ENCODE results near the gene HNF4A. TPM values are rescaled to one million over a fixed set of nuclear protein-coding genes. Genes with fewer than 3 reads are reported as not detected.

The HNF4A gene
- total and polyA plus RNA-seq, 2 of the 4 experiments (the other 2 are of a cell fraction), result not detected

- ChIA-PET CTCF (interaction anchor here (0.8 kb wide), 1 partner anchor 27 kb away, joined by 3 read pairs; no protein-coding TSS in a partner anchor), POLR2A (ENCODE audit: unreplicated experiment) (no interaction called here)
- TF ChIP-seq ELK1 (IDR thresholded peaks at IDR 0.05; ENCODE audit: borderline replicate concordance, low read depth, low read length) (no peak), CEBPB (IDR thresholded peaks at IDR 0.05; ENCODE audit: low read depth, low read length) (no peak), FOS (IDR thresholded peaks at IDR 0.05; ENCODE audit: low read depth, low read length) (no peak)
- Histone ChIP-seq H3K36me3 (ENCODE audit: control insufficient read depth, insufficient read depth, low read length) (no peaks in the 10 kb centered on the region), H3K4me2 (ENCODE audit: low read depth, low read length) (no peak overlapping the region), H4K91ac (ENCODE audit: insufficient read depth, low read depth, low read length) (no peak overlapping the region), H3K9me3 (ENCODE audit: control insufficient read depth, insufficient read depth, low read length) (no peaks in the 10 kb centered on the region), H2BK5ac (ENCODE audit: low read depth, low read length, poor library complexity, severe bottlenecking) (no peak overlapping the region), H3K9me1 (ENCODE audit: insufficient read depth, low read length) (no peaks in the 10 kb centered on the region), H3K27me3 (ENCODE audit: control insufficient read depth, insufficient read depth, low read length) (peaks cover 57% of the 10 kb centered on the region), H3K27ac (ENCODE audit: insufficient read depth, low read length) (no peak overlapping the region), H2AK5ac (ENCODE audit: low read depth, low read length) (no peak overlapping the region), H3K4me1 (ENCODE audit: control insufficient read depth, insufficient read depth, low read length) (no peaks in the 10 kb centered on the region), H4K20me1 (ENCODE audit: insufficient read depth, low read length) (no peaks in the 10 kb centered on the region), H2BK120ac (ENCODE audit: low read depth, low read length) (no peak overlapping the region), H4K5ac (ENCODE audit: low read depth, low read length) (no peak overlapping the region), H2BK15ac (ENCODE audit: low read depth, low read length) (no peak overlapping the region), H3K9ac (ENCODE audit: low read depth, low read length) (no peak overlapping the region), H2AK9ac (replicated peaks; ENCODE audit: low read depth, low read length, poor library complexity) (no peak overlapping the region), H3K14ac (replicated peaks; ENCODE audit: low read depth, low read length) (no peak overlapping the region), H2BK20ac (ENCODE audit: low read depth, low read length) (no peak overlapping the region), H3K18ac (ENCODE audit: low read depth, low read length) (no peak overlapping the region), H4K8ac (ENCODE audit: low read depth in 2 of 2, low read length in 2 of 2) (no peak overlapping the region), H3K4ac (ENCODE audit: low read depth, low read length) (no peak overlapping the region), H3K4me3 (ENCODE audit: insufficient read depth, low read depth, low read length) (no peak overlapping the region), H3K79me1 (ENCODE audit: low read depth in 1 of 2, low read length in 2 of 2) (no peaks in the 10 kb centered on the region), H3K23ac (ENCODE audit: low read depth, low read length) (no peak overlapping the region), H3K56ac (ENCODE audit: extremely low read depth, insufficient read depth, low read length) (no peak overlapping the region), H2AFZ (replicated peaks; ENCODE audit: low read length, poor library complexity) (no peak overlapping the region)
- ATAC-seq (ENCODE audit: low read depth) (no peak), DNase-seq (no peak)
- no TSS peak for BruUV-seq (replicated peaks)
- in situ Hi-C loops (cut with MboI; ENCODE audit: low sequenced_read_pairs) (no loop called here), dilution Hi-C loops (cut with HindIII; ENCODE audit: low sequenced_read_pairs, unreplicated experiment) (no loop called here), intact Hi-C loops (cut with micrococcal nuclease) (no loop called here)
- 62% methylated on average over 3 of the region's 10 CpGs; no CpG with 5 or more reads in 1 of the 2 experiments for WGBS, 2 experiments (ENCODE audit: extremely low coverage in 2 of 2, insufficient read length in 1 of 2)
Measured at GRCh38 chr20:44411757-44412401, 56.4 kb downstream of the HNF4A start.
